Measurements from ENCODE around the gene AHRR. TPM values are rescaled to one million over a fixed set of nuclear protein-coding genes. Genes with fewer than 3 reads are reported as not detected.

Gene AHRR
- total and polyA plus RNA-seq, 10 of the 15 experiments (the other 5 are each of a cell fraction or from before 2014, with no cell fraction given) = 0.90 to 35.2 (median 19.2) TPM

DNA sequence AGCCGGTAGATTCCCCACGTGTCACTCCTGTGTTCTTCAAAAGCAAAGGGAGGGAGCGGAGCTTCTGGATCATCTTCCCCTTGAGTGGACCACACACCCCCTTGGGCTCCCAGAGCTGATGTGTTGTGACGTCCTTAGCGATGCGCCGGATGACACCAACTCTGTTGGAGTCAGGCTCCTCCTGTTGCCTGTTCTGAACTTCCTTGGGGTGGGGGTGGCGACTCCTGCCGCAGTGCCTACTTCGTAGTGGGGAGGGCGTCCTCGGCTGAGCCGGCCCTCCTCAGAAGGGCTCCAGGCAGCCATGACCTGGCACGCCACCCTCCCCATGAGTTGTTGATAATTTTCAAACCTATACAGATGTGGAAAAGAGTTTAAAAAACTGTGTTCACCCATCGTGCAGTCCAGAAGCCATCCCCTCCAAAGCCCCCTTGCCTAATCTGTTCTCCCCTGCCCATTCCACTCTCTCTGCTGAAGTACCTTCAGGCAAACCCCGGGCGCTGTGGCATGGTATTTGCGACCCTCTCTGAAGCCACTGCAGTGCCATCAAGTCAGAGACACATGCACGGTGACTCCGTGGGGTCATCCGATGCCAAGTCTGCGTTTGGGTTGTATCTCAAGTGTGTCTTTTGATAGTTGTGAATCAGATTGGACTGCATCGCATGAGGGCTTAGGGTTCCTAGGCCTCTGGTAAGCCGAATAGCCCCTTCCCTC is 138.2 kb downstream of the AHRR start:
- ATAC-seq (no peak), FAIRE-seq (no peak), DNase-seq (ENCODE audit: low read depth, low spot score) (no peak)
- no peak overlapping the region for H2AFZ ChIP-seq (ENCODE audit: control insufficient read depth, low read depth, low read length)
- intact Hi-C loops (cut with micrococcal nuclease; ENCODE audit: unreplicated experiment) (no loop called here), in situ Hi-C loops (cut with MboI) (no loop called here)
- no peak overlapping the region for H3K4me2 ChIP-seq (ENCODE audit: control insufficient read depth, insufficient read depth)
- WGBS (ENCODE audit: insufficient coverage, insufficient replicate concordance, low lambda C conversion rate, missing lambda C conversion rate) = 94% methylated on average over 24 of the region's 24 CpGs
- ChIA-PET SMC1A (ENCODE audit: uncharacterized antibody, unreplicated experiment) (no interaction called here), RAD21 (ENCODE audit: unreplicated experiment) (interaction anchor here (0.7 kb wide), 1 partner anchor 14 kb away, joined by 3 read pairs; no protein-coding TSS in a partner anchor), POLR2A (interaction anchor here (3.4 kb wide), 1 partner anchor 13 kb away, joined by 17 read pairs; no protein-coding TSS in a partner anchor), CTCF (interaction anchor here (1.7 kb wide), 1 partner anchor 143 kb away, joined by 4 read pairs; no protein-coding TSS in a partner anchor)
- TF ChIP-seq TBL1XR1 (IDR thresholded peaks at IDR 0.05; ENCODE audit: low read depth, low read length) (no peak), PAX8 (IDR thresholded peaks at IDR 0.05) (no peak), BACH1 (IDR thresholded peaks at IDR 0.05; ENCODE audit: borderline replicate concordance) (no peak), POLR2AphosphoS2 (IDR thresholded peaks at IDR 0.05; ENCODE audit: low read depth, low read length) (no peak), ZZZ3 (IDR thresholded peaks at IDR 0.05; ENCODE audit: control insufficient read depth, insufficient read length, low read depth) (no peak), SUZ12 (IDR thresholded peaks at IDR 0.05; ENCODE audit: unreplicated experiment) (no peak), CBX3 (IDR thresholded peaks at IDR 0.05; ENCODE audit: borderline replicate concordance, low read depth) (no peak), EZH2 (IDR thresholded peaks at IDR 0.05; ENCODE audit: borderline replicate concordance, control insufficient read depth, low read depth, low read length) (no peak), FOXK2 (IDR thresholded peaks at IDR 0.05) (no peak), SUPT20H (IDR thresholded peaks at IDR 0.05; ENCODE audit: borderline replicate concordance, control insufficient read depth, low read depth, low read length) (no peak), TCF3 (IDR thresholded peaks at IDR 0.05; ENCODE audit: borderline replicate concordance, insufficient read depth, low read depth, low read length) (no peak), TARDBP (IDR thresholded peaks at IDR 0.05; ENCODE audit: borderline replicate concordance) (no peak)
- TF ChIP-seq, protein P1, sequence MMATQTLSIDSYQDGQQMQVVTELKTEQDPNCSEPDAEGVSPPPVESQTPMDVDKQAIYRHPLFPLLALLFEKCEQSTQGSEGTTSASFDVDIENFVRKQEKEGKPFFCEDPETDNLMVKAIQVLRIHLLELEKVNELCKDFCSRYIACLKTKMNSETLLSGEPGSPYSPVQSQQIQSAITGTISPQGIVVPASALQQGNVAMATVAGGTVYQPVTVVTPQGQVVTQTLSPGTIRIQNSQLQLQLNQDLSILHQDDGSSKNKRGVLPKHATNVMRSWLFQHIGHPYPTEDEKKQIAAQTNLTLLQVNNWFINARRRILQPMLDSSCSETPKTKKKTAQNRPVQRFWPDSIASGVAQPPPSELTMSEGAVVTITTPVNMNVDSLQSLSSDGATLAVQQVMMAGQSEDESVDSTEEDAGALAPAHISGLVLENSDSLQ (IDR thresholded peaks at IDR 0.05) = no peak
- TF ChIP-seq, protein P2, sequence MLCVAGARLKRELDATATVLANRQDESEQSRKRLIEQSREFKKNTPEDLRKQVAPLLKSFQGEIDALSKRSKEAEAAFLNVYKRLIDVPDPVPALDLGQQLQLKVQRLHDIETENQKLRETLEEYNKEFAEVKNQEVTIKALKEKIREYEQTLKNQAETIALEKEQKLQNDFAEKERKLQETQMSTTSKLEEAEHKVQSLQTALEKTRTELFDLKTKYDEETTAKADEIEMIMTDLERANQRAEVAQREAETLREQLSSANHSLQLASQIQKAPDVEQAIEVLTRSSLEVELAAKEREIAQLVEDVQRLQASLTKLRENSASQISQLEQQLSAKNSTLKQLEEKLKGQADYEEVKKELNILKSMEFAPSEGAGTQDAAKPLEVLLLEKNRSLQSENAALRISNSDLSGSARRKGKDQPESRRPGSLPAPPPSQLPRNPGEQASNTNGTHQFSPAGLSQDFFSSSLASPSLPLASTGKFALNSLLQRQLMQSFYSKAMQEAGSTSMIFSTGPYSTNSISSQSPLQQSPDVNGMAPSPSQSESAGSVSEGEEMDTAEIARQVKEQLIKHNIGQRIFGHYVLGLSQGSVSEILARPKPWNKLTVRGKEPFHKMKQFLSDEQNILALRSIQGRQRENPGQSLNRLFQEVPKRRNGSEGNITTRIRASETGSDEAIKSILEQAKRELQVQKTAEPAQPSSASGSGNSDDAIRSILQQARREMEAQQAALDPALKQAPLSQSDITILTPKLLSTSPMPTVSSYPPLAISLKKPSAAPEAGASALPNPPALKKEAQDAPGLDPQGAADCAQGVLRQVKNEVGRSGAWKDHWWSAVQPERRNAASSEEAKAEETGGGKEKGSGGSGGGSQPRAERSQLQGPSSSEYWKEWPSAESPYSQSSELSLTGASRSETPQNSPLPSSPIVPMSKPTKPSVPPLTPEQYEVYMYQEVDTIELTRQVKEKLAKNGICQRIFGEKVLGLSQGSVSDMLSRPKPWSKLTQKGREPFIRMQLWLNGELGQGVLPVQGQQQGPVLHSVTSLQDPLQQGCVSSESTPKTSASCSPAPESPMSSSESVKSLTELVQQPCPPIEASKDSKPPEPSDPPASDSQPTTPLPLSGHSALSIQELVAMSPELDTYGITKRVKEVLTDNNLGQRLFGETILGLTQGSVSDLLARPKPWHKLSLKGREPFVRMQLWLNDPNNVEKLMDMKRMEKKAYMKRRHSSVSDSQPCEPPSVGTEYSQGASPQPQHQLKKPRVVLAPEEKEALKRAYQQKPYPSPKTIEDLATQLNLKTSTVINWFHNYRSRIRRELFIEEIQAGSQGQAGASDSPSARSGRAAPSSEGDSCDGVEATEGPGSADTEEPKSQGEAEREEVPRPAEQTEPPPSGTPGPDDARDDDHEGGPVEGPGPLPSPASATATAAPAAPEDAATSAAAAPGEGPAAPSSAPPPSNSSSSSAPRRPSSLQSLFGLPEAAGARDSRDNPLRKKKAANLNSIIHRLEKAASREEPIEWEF (IDR thresholded peaks at IDR 0.05; ENCODE audit: insufficient replicate concordance, low read depth, low read length) = no peak
- TF ChIP-seq, protein P3, sequence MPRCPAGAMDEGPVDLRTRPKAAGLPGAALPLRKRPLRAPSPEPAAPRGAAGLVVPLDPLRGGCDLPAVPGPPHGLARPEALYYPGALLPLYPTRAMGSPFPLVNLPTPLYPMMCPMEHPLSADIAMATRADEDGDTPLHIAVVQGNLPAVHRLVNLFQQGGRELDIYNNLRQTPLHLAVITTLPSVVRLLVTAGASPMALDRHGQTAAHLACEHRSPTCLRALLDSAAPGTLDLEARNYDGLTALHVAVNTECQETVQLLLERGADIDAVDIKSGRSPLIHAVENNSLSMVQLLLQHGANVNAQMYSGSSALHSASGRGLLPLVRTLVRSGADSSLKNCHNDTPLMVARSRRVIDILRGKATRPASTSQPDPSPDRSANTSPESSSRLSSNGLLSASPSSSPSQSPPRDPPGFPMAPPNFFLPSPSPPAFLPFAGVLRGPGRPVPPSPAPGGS (IDR thresholded peaks at IDR 0.05; ENCODE audit: borderline replicate concordance, insufficient read depth, low read depth, low read length, poor library complexity, severe bottlenecking) = no peak
- TSS peak; percentile 36 for BruUV-seq (replicated peaks)
- peaks cover 31% of the 10 kb centered on the region in 2 experiments; a peak in 3 of 4 replicates for H3K36me3 ChIP-seq (ENCODE audit: control insufficient read depth in 2 of 2, insufficient read depth in 2 of 2, low read length in 1 of 2)
- H3K4me3 ChIP-seq = no peak overlapping the region
- H3K79me2 ChIP-seq (ENCODE audit: control insufficient read depth, insufficient read depth, low read length) = peaks cover 22% of the 10 kb centered on the region
- H3K27me3 ChIP-seq (replicated peaks in 1 of 2; ENCODE audit: control insufficient read depth in 2 of 2, insufficient read depth in 2 of 2, low read length in 1 of 2) = no peaks in the 10 kb centered on the region
- H3K9ac ChIP-seq (ENCODE audit: control insufficient read depth, insufficient read depth, low read length) = no peak overlapping the region
- no peaks in the 10 kb centered on the region; the same call in 1 of the 3 replicates for H3K9me3 ChIP-seq (replicated peaks; ENCODE audit: control insufficient read depth, insufficient read depth, low read length)
- H4K20me1 ChIP-seq (ENCODE audit: control insufficient read depth, insufficient read depth) = no peaks in the 10 kb centered on the region
- H3K4me1 ChIP-seq (ENCODE audit: control insufficient read depth, insufficient read depth, low read length) = peaks cover 7% of the 10 kb centered on the region
- H3K27ac ChIP-seq (ENCODE audit: control insufficient read depth, insufficient read depth) = peak overlapping the region; percentile 91; the same call in 1 of the 2 replicates

All from GM12878 (cell line).